ENCODE data around the gene AK4.

DNA sequence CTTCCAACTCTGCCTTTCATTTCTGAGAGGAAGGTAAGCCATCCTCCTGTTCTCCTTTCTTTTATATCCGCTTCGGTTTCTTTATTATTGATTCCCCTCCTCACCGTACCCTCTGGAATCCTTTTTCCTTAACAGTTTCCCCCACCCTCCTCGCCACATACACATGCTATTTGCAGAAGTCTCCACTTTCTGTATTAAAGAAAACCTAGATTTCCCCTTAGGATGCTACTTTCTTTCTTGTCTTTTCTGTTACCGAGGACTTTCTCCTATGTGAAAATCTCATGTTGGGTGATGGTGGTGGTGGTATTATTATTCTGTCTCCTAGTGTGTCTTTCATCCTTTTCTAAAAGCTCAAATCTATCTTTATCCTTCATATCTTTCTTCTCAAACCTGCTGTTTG lies 62.3 kb downstream of the AK4 start:
- TF ChIP-seq, protein P1, sequence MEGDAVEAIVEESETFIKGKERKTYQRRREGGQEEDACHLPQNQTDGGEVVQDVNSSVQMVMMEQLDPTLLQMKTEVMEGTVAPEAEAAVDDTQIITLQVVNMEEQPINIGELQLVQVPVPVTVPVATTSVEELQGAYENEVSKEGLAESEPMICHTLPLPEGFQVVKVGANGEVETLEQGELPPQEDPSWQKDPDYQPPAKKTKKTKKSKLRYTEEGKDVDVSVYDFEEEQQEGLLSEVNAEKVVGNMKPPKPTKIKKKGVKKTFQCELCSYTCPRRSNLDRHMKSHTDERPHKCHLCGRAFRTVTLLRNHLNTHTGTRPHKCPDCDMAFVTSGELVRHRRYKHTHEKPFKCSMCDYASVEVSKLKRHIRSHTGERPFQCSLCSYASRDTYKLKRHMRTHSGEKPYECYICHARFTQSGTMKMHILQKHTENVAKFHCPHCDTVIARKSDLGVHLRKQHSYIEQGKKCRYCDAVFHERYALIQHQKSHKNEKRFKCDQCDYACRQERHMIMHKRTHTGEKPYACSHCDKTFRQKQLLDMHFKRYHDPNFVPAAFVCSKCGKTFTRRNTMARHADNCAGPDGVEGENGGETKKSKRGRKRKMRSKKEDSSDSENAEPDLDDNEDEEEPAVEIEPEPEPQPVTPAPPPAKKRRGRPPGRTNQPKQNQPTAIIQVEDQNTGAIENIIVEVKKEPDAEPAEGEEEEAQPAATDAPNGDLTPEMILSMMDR (IDR thresholded peaks at IDR 0.05 in 8 of 11, conservative IDR thresholded peaks at IDR 0.05 in 3 of 11) = no peak
- no peak for TF ChIP-seq POLR2A (IDR thresholded peaks at IDR 0.05)

All from spleen (tissue), 7 donors.